GM21515 (cell line): ENCODE measurements around the gene PCDHGB7.
"Not testable (repeated sequence)": the region's sequence is repeated elsewhere in the genome, so short reads cannot be mapped to it uniquely, and the experiment has no call there.

Experiments
- ATAC-seq: cut with Tn5 transposase; IDR thresholded peaks from one replicate; pipeline ENCODE4 v1.9.1; 2021; ENCODE audit not compliant: unreplicated experiment

Gene PCDHGB7

DNA sequence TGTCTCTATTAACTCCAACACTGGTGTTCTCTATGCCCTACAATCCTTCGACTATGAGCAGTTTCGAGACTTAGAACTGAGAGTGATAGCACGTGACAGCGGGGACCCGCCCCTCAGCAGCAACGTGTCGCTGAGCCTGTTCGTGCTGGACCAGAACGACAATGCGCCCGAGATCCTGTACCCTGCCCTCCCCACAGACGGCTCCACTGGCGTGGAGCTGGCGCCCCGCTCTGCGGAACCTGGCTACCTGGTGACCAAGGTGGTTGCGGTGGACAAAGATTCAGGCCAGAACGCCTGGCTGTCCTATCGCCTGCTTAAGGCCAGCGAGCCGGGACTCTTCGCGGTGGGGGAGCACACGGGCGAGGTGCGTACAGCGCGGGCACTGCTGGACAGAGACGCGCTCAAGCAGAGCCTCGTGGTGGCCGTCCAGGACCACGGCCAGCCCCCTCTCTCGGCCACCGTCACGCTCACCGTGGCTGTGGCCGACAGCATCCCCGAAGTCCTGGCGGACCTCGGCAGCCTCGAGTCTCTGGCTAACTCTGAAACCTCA is 5.3 kb downstream of the PCDHGB7 start:
- ATAC-seq = no peak

DNA sequence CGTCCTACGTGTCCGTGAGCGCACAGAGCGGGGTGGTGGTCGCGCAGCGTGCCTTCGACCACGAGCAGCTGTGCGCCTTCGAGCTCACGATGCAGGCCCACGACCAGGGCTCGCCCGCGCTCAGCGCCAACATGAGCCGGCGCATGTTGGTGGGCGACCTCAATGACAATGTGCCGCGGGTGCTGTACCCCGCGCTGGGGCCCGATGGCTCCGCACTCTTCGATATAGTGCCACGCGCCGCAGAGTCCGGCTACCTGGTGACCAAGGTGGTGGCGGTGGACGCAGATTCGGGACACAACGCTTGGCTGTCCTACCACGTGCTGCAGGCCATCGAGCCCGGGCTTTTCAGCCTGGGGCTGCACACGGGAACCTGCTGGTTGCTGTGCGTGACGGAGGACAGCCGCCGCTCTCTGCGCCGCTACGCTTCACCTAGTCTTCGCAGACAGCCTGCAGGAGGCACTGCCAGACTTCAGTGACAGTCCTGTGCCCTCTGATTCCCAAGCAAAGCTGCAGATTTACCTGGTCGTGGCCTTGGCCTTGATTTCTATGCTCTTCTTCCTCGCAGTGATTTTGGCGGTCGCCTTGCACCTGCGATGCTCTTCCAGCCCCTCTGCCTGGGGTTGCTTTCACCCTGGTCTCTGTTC is 10.4 kb downstream of the PCDHGB7 start:
- ATAC-seq = no peak

DNA sequence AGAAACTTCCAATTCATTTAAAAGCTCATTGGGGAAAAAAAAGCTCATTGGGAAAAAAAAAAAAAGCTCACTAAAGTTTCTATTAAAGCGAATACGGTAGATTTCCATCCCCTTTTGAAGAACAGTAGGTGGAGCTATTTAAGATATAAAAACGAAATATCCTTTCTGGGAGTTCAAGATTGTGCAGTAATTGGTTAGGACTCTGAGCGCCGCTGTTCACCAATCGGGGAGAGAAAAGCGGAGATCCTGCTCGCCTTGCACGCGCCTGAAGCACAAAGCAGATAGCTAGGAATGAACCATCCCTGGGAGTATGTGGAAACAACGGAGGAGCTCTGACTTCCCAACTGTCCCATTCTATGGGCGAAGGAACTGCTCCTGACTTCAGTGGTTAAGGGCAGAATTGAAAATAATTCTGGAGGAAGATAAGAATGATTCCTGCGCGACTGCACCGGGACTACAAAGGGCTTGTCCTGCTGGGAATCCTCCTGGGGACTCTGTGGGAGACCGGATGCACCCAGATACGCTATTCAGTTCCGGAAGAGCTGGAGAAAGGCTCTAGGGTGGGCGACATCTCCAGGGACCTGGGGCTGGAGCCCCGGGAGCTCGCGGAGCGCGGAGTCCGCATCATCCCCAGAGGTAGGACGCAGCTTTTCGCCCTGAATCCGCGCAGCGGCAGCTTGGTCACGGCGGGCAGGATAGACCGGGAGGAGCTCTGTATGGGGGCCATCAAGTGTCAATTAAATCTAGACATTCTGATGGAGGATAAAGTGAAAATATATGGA is 13.0 kb downstream of the PCDHGB7 start, which contains the start of gene PCDHGA12:
TSS of gene PCDHGA12 (plus strand) at position 176 of the 782 bp plus-strand sequence. CDS start at position 429, 253 bp downstream.
- peak; percentile 88 for ATAC-seq

DNA sequence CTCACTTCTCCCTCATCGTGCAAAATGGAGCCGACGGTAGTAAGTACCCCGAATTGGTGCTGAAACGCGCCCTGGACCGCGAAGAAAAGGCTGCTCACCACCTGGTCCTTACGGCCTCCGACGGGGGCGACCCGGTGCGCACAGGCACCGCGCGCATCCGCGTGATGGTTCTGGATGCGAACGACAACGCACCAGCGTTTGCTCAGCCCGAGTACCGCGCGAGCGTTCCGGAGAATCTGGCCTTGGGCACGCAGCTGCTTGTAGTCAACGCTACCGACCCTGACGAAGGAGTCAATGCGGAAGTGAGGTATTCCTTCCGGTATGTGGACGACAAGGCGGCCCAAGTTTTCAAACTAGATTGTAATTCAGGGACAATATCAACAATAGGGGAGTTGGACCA is 13.8 kb downstream of the PCDHGB7 start:
- peak; percentile 44 for ATAC-seq

DNA sequence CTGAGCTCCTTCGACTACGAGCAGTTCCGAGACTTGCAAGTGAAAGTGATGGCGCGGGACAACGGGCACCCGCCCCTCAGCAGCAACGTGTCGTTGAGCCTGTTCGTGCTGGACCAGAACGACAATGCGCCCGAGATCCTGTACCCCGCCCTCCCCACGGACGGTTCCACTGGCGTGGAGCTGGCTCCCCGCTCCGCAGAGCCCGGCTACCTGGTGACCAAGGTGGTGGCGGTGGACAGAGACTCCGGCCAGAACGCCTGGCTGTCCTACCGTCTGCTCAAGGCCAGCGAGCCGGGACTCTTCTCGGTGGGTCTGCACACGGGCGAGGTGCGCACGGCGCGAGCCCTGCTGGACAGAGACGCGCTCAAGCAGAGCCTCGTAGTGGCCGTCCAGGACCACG is 14.8 kb downstream of the PCDHGB7 start:
- not testable (repeated sequence) for ATAC-seq

DNA sequence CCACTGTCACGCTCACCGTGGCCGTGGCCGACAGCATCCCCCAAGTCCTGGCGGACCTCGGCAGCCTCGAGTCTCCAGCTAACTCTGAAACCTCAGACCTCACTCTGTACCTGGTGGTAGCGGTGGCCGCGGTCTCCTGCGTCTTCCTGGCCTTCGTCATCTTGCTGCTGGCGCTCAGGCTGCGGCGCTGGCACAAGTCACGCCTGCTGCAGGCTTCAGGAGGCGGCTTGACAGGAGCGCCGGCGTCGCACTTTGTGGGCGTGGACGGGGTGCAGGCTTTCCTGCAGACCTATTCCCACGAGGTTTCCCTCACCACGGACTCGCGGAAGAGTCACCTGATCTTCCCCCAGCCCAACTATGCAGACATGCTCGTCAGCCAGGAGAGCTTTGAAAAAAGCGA is 15.2 kb downstream of the PCDHGB7 start:
- ATAC-seq = not testable (repeated sequence)

DNA sequence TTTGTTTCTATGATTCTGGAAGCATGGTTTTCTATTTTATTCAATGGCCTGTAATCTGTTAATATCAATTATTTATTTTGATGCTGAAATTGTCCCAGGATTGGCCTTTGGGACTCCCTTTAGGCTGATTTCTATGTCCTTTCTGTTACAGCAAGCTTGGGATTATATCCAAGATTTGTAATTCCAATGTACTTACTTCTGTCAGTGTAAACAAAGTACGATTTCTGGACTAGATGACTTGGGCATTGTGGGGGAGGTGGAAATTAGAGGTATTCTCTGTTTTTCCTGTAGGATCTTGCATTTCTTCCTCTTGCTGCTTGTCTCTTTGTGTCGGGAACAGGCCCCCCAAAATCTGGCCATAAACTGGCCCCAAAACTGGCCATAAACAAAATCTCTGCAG is 16.5 kb downstream of the PCDHGB7 start:
- no peak for ATAC-seq

DNA sequence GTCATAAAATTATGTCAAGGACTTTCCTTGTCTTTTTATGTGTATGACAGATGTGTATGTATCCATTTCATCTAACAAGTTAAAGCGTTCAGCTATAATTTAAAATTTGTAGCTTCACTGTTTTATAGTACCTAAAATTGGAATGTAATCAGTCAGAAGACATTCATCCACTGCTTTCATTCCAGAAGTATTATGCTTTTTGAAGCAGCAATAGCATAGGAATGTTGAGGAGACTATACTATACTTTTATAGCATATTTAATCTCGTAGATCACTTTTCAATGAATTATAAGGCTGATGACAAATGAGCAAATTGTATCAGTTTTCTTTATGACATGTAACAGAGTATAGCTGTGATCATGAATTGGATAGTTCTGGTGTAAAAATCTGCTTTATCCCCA is 19.7 kb downstream of the PCDHGB7 start:
- ATAC-seq = no peak

DNA sequence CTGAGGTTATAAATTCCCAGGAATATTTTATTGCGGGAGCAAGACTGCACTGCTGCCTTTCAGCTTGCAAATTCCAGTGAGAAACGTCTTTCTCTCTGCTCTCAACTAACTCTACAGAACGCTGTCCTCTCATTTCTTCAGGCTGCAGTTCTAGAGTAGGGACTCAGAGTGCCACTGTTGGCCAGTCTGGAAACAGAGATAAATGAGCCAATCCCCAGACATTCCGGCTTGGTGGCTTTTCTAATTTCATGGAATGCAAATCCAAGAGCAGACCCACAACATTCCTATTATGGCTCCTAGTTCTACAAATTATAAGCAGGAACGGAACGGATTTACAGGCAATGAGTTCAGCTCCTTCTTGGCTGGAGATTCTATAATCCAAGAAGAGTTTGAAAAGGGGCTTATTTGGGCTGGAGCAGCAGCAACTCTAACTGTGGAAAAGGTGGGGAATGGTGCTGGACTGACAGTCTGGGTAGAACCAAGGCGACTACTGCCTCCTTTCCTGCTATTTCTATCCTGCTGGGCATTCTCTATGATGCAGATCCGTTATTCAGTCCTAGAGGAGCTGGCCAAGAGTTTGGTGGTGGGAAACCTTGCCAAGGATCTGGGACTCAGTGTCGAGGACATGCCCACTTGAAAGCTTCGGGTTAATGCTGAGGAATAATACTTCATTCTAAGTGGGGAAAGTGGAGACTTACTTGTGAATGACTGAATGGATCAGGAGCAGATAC is 22.1 kb downstream of the PCDHGB7 start:
- no peak for ATAC-seq

DNA sequence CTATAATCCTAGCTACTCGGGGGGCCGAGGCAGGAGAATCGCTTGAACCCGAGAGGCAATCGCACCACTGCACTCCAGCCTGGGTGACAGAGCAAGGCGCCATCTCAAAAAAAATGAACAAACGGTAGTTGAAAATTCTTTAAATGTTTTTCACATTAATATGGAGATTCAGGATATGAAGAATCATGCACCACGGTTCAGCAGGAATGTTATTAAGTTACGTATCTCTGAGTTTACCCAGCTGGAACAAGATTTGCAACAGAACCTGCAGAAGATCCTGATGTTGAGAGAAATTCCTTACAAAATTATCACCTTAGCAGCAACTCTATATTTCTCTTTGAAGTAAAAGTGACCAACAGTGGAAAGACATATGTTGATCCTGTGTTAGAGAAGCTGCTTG is 22.9 kb downstream of the PCDHGB7 start:
- ATAC-seq = no peak

DNA sequence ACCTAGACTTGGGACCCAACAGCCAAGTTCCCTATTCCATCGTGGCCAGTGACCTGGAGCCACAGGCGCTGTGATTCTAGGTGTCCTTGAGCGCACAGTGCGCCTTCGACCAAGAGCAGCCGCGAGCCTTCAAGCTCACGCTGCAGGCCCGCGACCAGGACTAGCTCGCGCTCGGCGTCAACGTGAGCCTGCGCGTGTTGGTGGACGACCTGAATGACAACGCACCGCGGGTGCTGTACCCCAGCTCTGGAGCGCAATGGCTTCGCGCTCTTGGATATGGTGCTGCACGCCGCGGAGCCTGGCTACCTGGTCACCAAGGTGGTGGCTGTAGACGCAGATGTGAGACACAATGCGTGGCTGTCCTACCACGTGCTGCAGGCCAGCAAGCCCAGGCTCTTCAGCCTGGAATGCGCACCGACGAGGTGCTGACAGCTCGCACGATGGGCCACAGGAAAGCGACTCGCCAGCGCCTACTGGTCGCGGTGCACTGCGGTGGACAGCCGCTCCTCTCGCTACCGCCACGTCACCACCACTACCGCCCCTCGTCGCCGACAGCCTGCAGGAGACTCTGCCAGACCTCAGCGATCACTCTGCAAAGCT is 24.2 kb downstream of the PCDHGB7 start:
- no peak for ATAC-seq

DNA sequence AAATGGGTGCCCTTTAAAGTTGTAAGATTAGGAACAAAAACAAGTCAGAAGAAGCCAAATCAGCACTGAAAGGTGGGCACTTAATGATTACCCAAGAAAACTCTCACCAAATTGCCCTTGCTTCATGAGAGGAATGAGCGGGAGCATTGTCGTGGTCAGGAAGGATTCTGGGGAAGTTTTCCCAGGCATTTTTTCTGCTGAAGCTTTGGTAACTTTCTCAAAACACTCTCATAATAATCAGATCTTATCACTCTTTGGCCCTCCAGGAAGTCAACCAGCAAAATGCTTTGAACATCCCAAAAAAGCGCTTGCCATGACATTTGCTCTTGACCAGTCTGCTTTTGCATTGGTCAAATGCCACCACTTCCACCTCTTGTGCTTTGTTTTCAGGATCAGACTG is 47.9 kb downstream of the PCDHGB7 start:
- no peak for ATAC-seq
